GM19240 (cell line): Measurements from ENCODE around the gene CD14.
"Not testable (repeated sequence)": the region's sequence is repeated elsewhere in the genome, so short reads cannot be mapped to it uniquely, and the experiment has no call there.

Experiments used
- DNase-seq: peaks from one replicate; pipeline ENCODE4 v3.0.0; 2011; ENCODE audit warnings: low spot score; ENCODE audit not compliant: insufficient read length

CD14 gene

GRCh38 chr5:140633021-140633471, at the start of gene CD14:
TSS of gene CD14 (minus strand) at chr5:140633175. CDS start at chr5:140633071, 104 bp downstream.
- DNase-seq = no peak

GRCh38 chr5:140678993-140679392, 46.0 kb upstream of the CD14 start:
- DNase-seq = no peak

- DNase-seq = peak; percentile 51
Observed at GRCh38 chr5:140677947-140678346, 45.0 kb upstream of the CD14 start.

- no peak for DNase-seq
Observed at GRCh38 chr5:140674629-140675028, 41.7 kb upstream of the CD14 start.

DNA sequence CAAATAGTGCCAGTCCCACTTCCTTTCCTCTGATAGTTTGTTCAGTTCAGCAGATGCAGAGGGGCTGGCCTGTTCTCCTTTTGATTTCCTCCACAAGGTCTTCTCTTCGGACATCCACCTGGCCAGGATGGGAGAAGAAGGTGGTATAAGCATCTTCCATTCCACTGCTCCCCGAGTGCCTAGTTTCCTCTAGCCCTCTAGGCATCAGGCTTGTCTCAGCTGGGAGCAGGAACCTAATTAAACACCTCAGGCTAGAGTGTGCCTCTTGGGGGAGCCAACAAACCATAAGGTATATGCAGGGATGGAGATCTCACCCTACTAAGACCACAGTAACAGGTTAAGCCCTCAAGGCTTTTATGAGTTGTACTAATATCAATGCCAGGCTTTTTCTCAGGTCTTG, 41.2 kb upstream of the CD14 start:
- DNase-seq = no peak

GRCh38 chr5:140673187-140673976, 40.4 kb upstream of the CD14 start, which contains the start of gene DND1:
TSS of gene DND1 (minus strand) at chr5:140673576. CDS start at chr5:140673542, 34 bp downstream.
- DNase-seq = no peak

GRCh38 chr5:140672455-140673186, 39.6 kb upstream of the CD14 start:
- no peak for DNase-seq

- no peak for DNase-seq
Observed at GRCh38 chr5:140671472-140672125, 38.6 kb upstream of the CD14 start.

DNA sequence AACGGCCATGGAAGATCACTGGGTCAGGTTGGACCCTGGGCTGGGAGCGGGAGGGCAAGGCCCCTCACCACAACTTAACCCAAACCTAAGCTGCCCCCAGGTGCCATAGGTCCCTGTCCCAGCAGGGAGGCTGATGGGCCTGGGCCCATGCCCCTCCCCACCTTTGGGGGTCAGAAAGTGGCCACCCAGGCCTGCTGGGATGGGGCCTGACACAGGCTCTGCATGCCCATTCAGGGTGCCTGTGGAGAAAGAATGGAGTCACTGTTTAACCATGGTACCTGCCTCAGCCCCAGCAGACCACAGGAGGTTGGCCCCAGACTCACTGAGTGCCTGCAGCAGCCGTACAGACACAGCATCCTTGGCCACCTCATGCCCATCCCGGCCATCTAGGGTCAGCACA, 38.1 kb upstream of the CD14 start:
- not testable (repeated sequence) for DNase-seq

- DNase-seq = peak; percentile 92
Observed at GRCh38 chr5:140664359-140665119, 31.6 kb upstream of the CD14 start, which contains the start of gene WDR55. TSS of gene WDR55 (plus strand) at chr5:140664904. CDS start at chr5:140664913, 9 bp downstream.

DNA sequence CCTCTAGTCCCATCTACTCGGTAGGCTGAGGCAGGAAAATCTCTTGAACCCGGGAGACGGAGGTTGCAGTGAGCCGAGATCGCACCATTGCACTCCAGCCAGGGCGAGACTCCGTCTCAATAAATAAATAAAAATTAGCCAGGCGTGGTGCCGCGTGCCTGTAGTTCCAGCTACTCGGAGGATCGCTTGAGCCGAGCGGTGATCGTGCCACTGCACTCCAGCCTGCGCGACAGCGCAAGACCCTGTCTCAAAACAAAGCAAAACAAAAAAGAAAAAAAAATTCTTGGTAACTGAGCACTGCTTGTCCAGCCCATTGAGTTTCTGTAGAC, 31.0 kb upstream of the CD14 start:
- no peak for DNase-seq

DNA sequence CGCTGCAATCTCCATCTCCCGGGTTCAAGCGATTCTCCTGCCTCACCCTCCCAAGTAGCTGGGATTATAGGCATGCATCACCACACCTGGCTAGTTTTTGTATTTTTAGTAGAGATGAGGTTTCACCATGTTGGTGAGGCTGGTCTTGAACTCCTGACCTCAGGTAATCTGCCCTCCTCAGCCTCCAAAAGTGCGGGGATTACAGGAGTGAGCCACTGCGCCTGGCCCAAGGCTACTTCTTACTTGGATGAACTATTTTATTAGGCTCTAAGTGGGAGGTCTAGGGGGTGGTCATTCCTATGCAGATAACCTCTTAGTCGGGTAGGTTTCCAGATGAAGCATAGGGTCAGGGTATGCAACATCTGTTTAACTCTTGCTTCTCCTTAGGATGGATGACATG, 27.4 kb upstream of the CD14 start:
- DNase-seq = not testable (repeated sequence)

- DNase-seq = no peak
Observed at GRCh38 chr5:140658870-140659269, 25.9 kb upstream of the CD14 start.

DNA sequence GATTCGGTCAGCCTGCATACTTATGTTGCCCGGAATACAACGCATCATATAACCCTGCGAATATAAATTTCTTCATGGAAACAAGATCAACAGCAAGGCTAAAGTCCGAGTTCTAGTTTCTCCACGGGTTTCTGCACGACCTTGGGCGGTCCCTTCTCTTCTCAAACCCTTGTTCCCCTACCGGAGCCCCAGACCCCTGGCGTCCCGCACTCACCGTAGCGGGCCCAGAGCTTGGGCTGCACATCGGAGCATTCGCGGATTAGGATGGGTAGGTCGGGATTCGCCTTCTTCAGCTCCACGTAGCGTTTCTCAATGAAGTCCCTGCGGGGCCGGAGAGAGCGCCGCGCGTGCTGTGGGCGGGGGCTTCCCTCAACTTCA, 14.1 kb upstream of the CD14 start:
- no peak for DNase-seq

- DNase-seq = no peak
Observed at GRCh38 chr5:140642718-140643117, 9.7 kb upstream of the CD14 start.

GRCh38 chr5:140641716-140642115, 8.7 kb upstream of the CD14 start:
- DNase-seq = no peak

- peak; percentile 90 for DNase-seq
Observed at GRCh38 chr5:140639148-140639981, 6.4 kb upstream of the CD14 start, which contains the start of gene TMCO6. TSS of gene TMCO6 (plus strand) at chr5:140639451. CDS start at chr5:140639528, 77 bp downstream.

DNA sequence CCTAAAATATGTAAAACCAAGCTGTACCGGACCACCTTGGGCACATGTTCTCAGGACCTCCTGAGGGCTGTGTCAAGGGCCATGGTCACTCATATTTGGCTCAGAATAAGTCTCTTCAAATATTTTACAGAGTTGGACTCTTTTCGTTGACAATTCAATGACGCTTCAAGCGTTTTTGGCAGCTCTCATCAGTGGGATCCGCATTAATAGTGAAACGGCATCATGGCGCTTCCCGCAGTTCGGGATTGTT, 5.8 kb upstream of the CD14 start:
- not testable (repeated sequence) for DNase-seq

DNA sequence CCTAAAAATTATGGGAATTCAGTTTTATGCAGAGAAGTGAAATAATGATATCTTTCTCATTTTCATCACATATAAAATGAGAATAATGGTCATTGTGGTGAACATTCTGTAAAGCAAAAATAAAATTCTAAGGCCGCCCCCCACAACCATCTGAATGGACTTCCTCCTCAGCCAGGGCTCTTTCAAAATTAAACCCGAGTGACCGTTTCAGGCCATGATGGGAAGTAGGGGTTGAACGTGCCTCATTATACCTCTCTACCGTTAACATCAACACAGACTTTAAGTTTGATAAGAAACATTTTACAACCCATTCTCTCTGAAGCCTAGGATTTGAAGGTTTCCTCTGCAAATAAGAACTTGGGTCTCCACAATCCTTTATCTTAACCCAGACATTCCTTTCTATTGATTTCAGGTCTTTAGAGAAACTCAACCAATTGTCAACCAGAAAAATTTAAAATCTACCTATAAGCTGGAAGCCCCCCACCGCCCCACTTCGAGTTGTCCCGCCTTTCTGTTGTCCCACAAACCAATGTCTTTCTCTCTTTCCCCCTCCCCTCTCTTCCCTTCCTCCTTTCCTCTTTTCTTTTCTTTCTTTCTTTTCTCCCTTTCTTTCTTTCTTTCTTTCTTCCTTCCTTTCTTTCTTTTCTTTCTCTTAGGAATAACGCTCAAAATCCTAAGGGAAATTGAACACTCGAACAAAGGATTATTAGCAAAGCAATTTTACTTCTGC, 4.6 kb upstream of the CD14 start:
- DNase-seq = no peak
